Measurements from ENCODE around the gene BCAS3.

Gene BCAS3

DNA sequence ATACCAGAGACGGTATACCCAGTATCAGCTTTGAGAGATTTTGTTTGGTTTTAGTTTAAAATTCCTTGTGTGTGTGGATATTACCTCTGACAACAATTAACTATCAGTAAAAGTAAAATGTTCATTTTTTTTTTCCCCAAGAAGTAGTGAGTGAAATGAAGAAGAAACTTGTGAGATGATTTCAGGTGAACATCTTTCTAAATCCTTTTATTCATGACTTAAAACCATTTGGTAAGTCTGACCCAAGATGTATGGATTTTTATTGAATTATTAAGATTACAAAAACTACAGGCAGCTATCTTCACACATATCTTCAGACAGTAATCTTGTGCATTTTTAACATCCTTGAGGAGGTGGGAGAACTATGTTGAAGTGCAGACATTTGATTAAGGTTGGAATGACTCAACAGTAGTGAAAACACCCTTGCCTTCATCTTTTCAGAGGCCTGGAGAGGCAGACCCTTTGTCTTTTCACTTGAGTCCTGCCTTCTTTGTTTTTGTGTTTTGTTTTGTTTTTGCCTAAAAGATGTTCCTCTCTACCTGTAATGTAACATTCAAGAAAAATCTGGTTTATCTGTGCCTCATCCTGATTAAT lies 481.7 kb downstream of the BCAS3 start:
- intact Hi-C loops (cut with DNase I; ENCODE audit: low total_unique reads) = no loop called here
- H3K27me3 ChIP-seq = no peaks in the 10 kb centered on the region
- H3K36me3 ChIP-seq = no peaks in the 10 kb centered on the region
- H3K9me3 ChIP-seq = peaks cover 0 to 1% (median 0%) of the 10 kb centered on the region in 3 donors
- no peak overlapping the region for H3K27ac ChIP-seq
- no peak overlapping the region for H3K4me3 ChIP-seq
- H3K4me1 ChIP-seq = peaks cover 0 to 19% (median 7%) of the 10 kb centered on the region in 4 donors
- no peak for DNase-seq
- TF ChIP-seq, protein P1, sequence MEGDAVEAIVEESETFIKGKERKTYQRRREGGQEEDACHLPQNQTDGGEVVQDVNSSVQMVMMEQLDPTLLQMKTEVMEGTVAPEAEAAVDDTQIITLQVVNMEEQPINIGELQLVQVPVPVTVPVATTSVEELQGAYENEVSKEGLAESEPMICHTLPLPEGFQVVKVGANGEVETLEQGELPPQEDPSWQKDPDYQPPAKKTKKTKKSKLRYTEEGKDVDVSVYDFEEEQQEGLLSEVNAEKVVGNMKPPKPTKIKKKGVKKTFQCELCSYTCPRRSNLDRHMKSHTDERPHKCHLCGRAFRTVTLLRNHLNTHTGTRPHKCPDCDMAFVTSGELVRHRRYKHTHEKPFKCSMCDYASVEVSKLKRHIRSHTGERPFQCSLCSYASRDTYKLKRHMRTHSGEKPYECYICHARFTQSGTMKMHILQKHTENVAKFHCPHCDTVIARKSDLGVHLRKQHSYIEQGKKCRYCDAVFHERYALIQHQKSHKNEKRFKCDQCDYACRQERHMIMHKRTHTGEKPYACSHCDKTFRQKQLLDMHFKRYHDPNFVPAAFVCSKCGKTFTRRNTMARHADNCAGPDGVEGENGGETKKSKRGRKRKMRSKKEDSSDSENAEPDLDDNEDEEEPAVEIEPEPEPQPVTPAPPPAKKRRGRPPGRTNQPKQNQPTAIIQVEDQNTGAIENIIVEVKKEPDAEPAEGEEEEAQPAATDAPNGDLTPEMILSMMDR (IDR thresholded peaks at IDR 0.05) = no peak

DNA sequence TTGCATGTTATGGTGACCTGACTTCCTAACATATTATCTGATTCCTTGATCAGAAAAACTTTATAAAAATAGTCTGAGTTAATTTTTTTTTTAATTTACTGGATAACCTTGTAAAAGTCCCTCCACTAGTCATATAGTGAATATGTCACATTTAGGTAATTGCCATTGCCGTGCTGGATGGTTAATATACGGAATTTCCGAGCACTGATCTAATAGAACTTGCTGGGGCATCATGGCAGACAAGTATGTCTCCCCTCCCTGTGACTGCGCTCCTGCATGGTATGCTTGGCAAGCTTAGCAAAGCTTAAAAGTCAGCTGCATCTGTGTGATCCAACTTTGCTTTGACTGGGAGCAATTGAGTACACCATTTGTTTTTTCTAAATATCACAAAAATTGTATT lies 482.6 kb downstream of the BCAS3 start:
- TF ChIP-seq, protein P1 (IDR thresholded peaks at IDR 0.05) = no peak
- no peaks in the 10 kb centered on the region for H3K36me3 ChIP-seq
- H3K4me3 ChIP-seq = no peak overlapping the region
- H3K27ac ChIP-seq = no peak overlapping the region
- peaks cover 0 to 19% (median 7%) of the 10 kb centered on the region in 4 donors for H3K4me1 ChIP-seq
- intact Hi-C loops (cut with DNase I; ENCODE audit: low total_unique reads) = no loop called here
- no peak for DNase-seq
- no peaks in the 10 kb centered on the region for H3K27me3 ChIP-seq
- H3K9me3 ChIP-seq = peaks cover 0 to 9% (median 0%) of the 10 kb centered on the region in 3 donors

DNA sequence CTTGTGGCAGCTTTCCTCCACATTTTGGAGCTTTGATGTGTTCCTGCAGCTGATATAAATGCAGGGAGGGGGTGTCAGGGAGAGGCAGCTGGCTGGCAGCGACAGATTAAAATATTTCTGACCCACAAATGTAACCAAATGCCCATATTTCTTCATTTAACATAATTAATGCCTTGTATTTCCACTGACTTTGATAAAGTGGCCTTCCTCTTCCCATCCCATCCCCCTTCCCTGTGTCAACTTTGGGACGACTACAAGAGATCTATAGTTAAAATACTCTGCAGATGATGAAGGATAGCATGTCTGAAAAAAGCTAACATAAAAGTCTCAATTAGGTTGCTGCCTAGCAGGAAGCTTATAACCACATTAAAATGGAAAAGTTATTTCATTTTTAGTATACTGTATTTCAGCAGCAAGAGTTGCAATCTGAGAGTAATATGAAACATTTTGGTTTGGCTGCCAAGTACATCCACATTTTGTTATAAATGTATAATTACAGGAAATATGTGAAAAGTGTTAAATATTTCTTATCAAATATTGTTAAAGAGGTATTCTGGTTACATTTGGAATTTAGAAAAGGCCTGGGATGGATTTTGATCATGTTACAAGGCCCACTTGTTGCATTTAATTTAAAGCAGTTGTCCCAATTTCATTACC lies 483.3 kb downstream of the BCAS3 start:
- Histone ChIP-seq H3K4me3 (no peak overlapping the region), H3K4me1 (peaks cover 0 to 19% (median 7%) of the 10 kb centered on the region in 4 donors), H3K27me3 (no peaks in the 10 kb centered on the region), H3K27ac (no peak overlapping the region), H3K9me3 (peaks cover 0 to 9% (median 0%) of the 10 kb centered on the region in 3 donors), H3K36me3 (no peaks in the 10 kb centered on the region)
- intact Hi-C loops (cut with DNase I; ENCODE audit: low total_unique reads) = no loop called here
- DNase-seq = no peak
- TF ChIP-seq, protein P1 (IDR thresholded peaks at IDR 0.05) = no peak

DNA sequence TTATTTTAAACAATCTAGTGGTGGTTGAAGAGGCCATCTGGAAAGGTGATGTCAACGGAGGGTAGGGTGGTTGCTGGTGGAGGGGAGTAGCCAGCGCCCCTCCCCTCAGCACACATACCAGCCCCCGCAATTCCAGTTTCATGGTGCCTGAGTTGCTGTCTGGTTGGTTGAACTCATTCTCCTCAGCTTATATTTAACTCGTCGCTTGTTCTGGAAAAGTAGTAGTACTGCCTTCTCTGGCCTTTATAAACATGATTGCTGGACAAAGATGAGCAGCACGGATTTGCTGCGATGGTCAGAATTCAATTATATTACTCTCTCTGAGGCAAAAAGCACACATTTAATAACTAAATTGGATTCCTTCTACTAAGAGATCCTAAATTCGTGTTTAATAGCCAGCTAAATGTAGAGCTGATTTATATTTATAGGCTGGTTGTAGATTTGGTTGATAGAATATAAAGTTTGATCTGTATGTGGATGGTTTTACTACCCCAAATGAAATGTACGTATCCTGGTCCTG lies 484.0 kb downstream of the BCAS3 start:
- intact Hi-C loops (cut with DNase I; ENCODE audit: low total_unique reads) = no loop called here
- Histone ChIP-seq H3K4me3 (no peak overlapping the region), H3K36me3 (no peaks in the 10 kb centered on the region), H3K27ac (no peak overlapping the region), H3K4me1 (peaks cover 0 to 15% (median 4%) of the 10 kb centered on the region in 4 donors), H3K27me3 (no peaks in the 10 kb centered on the region), H3K9me3 (peaks cover 0 to 9% (median 0%) of the 10 kb centered on the region in 3 donors)
- DNase-seq = no peak
- TF ChIP-seq, protein P1 (IDR thresholded peaks at IDR 0.05) = no peak

DNA sequence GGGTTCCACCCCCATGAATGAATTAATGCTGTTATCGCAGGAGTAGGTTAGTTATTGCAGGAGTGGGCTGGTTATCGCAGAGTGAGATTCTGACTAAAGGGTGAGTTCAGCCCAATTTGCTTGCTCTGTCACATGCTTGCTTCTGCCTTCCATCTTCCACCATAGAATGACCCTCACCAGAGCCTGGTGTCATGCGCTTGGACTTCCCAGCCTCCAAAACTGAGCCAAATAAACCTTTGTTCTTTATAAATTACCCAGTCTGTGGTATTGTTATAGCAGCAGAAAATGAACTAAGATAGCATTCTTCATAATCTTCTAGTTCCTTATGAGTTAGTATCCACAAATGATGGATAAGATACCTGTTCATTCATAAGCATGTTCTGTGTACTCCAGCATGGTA lies 486.9 kb downstream of the BCAS3 start:
- Histone ChIP-seq H3K27me3 (no peaks in the 10 kb centered on the region), H3K9me3 (peaks cover 0 to 9% (median 0%) of the 10 kb centered on the region in 3 donors), H3K4me3 (no peak overlapping the region), H3K36me3 (no peaks in the 10 kb centered on the region), H3K4me1 (no peaks in the 10 kb centered on the region), H3K27ac (no peak overlapping the region)
- TF ChIP-seq, protein P1 (IDR thresholded peaks at IDR 0.05) = no peak
- DNase-seq = no peak
- intact Hi-C loops (cut with DNase I; ENCODE audit: low total_unique reads) = no loop called here

All from tibial artery (tissue), 4 donors.